ENCODE measurements around the gene RALGAPA2. TPM values are rescaled to one million over a fixed set of nuclear protein-coding genes. Genes with fewer than 3 reads are reported as not detected.

RALGAPA2 gene
- total RNA-seq, 1 experiment from 2014 or later = 10.8 TPM

DNA sequence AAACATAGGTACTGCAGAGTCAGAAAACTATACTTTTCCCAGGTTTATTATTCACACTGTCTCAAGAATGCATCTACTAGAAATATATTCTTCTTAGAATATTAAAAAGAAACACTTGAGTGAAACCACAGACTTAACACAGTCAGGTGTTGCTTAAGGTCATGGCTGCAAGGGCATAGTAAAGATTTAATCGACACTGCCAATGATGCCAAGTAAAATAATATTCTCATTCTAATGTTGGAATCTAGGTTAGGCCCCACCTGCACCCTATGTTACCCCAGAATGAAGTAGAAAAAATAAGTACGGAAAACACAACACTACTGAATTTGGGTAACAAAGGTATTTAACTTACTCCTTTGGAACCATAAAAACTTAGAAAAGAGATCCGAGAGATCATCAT, 155.0 kb downstream of the RALGAPA2 start:
- H3K9me2 ChIP-seq (ENCODE audit: insufficient read depth) = no peaks in the 10 kb centered on the region
- H3K79me2 ChIP-seq (ENCODE audit: insufficient read depth, low read length) = no peaks in the 10 kb centered on the region
- H4K20me1 ChIP-seq (ENCODE audit: insufficient read depth) = no peaks in the 10 kb centered on the region
- H3K4me2 ChIP-seq (ENCODE audit: low read length) = no peak overlapping the region
- no peak overlapping the region for H3K27ac ChIP-seq (ENCODE audit: low read depth, low read length)
- no peak overlapping the region for H3K9ac ChIP-seq (ENCODE audit: low read length)
- H3K27me3 ChIP-seq (ENCODE audit: insufficient read depth, low read length) = no peaks in the 10 kb centered on the region
- ATAC-seq (no peak), DNase-seq (ENCODE audit: low read depth, low spot score) (no peak)
- ChIA-PET RAD21 (ENCODE audit: low non-redundant PET in 1 of 2, low total read pairs in 2 of 2, uncharacterized antibody in 2 of 2, unreplicated experiment in 2 of 2) (no interaction called here), CTCF (no interaction called here), POLR2A (no interaction called here)
- H2AFZ ChIP-seq (ENCODE audit: low read depth, low read length, poor library complexity, severe bottlenecking) = no peak overlapping the region
- no peak overlapping the region for H3K4me3 ChIP-seq (replicated peaks in 1 of 2; ENCODE audit: low read depth in 1 of 2, low read length in 2 of 2)
- no peaks in the 10 kb centered on the region for H3K9me3 ChIP-seq (ENCODE audit: control insufficient read depth in 1 of 2, insufficient read depth in 1 of 2, low read depth in 1 of 2, low read length in 2 of 2)
- TF ChIP-seq TCF7L2 (IDR thresholded peaks at IDR 0.05; ENCODE audit: borderline replicate concordance, extremely low read depth, insufficient read depth, insufficient read length) (no peak), ELF1 (IDR thresholded peaks at IDR 0.05; ENCODE audit: borderline replicate concordance, low read depth) (no peak), POLR2A (IDR thresholded peaks at IDR 0.05; ENCODE audit: borderline replicate concordance, extremely low read depth, insufficient read depth, insufficient read length) (no peak), YY1 (IDR thresholded peaks at IDR 0.05; ENCODE audit: extremely low read depth, insufficient replicate concordance, low read depth, low read length) (no peak), EGR1 (IDR thresholded peaks at IDR 0.05; ENCODE audit: low read depth) (no peak)
- no peaks in the 10 kb centered on the region for H3K4me1 ChIP-seq (ENCODE audit: control insufficient read depth in 1 of 2, insufficient read depth in 2 of 2, low read length in 2 of 2)
- no peaks in the 10 kb centered on the region for H3K36me3 ChIP-seq (ENCODE audit: control insufficient read depth in 1 of 2, insufficient read depth in 2 of 2, low read length in 2 of 2)
- intact Hi-C loops (cut with micrococcal nuclease) = no loop called here
- BruUV-seq (replicated peaks) = no TSS peak

DNA sequence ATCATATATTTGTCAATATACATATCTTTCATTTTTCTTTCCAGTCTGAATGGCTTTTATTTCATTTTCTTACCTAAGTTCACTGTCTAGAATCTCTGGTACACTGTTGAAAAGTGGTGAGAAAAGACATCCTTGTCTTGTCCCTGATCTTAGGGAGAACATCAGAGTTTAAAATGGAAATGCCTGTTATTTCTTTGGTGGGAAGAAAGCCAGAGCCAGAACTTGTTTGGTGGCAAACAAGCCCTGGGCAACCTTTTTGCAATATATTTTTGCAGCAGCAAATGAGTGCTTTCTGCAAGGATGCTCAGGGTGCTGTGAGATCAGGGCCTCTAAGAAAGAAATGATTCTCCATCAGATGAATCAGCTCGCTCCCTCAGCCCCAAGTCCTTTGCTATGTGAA, 156.6 kb downstream of the RALGAPA2 start:
- intact Hi-C loops (cut with micrococcal nuclease) = no loop called here
- Histone ChIP-seq H3K36me3 (ENCODE audit: control insufficient read depth in 1 of 2, insufficient read depth in 2 of 2, low read length in 2 of 2) (no peaks in the 10 kb centered on the region), H3K9me3 (ENCODE audit: control insufficient read depth in 1 of 2, insufficient read depth in 1 of 2, low read depth in 1 of 2, low read length in 2 of 2) (no peaks in the 10 kb centered on the region), H3K79me2 (ENCODE audit: insufficient read depth, low read length) (no peaks in the 10 kb centered on the region), H3K4me3 (replicated peaks in 1 of 2; ENCODE audit: low read depth in 1 of 2, low read length in 2 of 2) (no peak overlapping the region), H2AFZ (ENCODE audit: low read depth, low read length, poor library complexity, severe bottlenecking) (no peak overlapping the region), H3K4me2 (ENCODE audit: low read length) (no peak overlapping the region), H3K4me1 (ENCODE audit: control insufficient read depth in 1 of 2, insufficient read depth in 2 of 2, low read length in 2 of 2) (no peaks in the 10 kb centered on the region; a peak in 1 of 4 replicates), H3K9ac (ENCODE audit: low read length) (no peak overlapping the region), H3K9me2 (ENCODE audit: insufficient read depth) (no peaks in the 10 kb centered on the region), H3K27me3 (ENCODE audit: insufficient read depth, low read length) (no peaks in the 10 kb centered on the region), H4K20me1 (ENCODE audit: insufficient read depth) (no peaks in the 10 kb centered on the region), H3K27ac (ENCODE audit: low read depth, low read length) (no peak overlapping the region)
- DNase-seq (ENCODE audit: low read depth, low spot score) (no peak), ATAC-seq (no peak)
- RAD21 ChIA-PET (ENCODE audit: low non-redundant PET in 1 of 2, low total read pairs in 2 of 2, uncharacterized antibody in 2 of 2, unreplicated experiment in 2 of 2) = no interaction called here
- no TSS peak for BruUV-seq (replicated peaks)
- POLR2A ChIA-PET = no interaction called here
- TF ChIP-seq ELF1 (IDR thresholded peaks at IDR 0.05; ENCODE audit: borderline replicate concordance, low read depth) = no peak
- TF ChIP-seq FOSL1 (IDR thresholded peaks at IDR 0.05; ENCODE audit: low read depth) = no peak
- TF ChIP-seq, protein P1, sequence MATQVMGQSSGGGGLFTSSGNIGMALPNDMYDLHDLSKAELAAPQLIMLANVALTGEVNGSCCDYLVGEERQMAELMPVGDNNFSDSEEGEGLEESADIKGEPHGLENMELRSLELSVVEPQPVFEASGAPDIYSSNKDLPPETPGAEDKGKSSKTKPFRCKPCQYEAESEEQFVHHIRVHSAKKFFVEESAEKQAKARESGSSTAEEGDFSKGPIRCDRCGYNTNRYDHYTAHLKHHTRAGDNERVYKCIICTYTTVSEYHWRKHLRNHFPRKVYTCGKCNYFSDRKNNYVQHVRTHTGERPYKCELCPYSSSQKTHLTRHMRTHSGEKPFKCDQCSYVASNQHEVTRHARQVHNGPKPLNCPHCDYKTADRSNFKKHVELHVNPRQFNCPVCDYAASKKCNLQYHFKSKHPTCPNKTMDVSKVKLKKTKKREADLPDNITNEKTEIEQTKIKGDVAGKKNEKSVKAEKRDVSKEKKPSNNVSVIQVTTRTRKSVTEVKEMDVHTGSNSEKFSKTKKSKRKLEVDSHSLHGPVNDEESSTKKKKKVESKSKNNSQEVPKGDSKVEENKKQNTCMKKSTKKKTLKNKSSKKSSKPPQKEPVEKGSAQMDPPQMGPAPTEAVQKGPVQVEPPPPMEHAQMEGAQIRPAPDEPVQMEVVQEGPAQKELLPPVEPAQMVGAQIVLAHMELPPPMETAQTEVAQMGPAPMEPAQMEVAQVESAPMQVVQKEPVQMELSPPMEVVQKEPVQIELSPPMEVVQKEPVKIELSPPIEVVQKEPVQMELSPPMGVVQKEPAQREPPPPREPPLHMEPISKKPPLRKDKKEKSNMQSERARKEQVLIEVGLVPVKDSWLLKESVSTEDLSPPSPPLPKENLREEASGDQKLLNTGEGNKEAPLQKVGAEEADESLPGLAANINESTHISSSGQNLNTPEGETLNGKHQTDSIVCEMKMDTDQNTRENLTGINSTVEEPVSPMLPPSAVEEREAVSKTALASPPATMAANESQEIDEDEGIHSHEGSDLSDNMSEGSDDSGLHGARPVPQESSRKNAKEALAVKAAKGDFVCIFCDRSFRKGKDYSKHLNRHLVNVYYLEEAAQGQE (IDR thresholded peaks at IDR 0.05; ENCODE audit: low read depth) = no peak
- no peak for TF ChIP-seq SRF (IDR thresholded peaks at IDR 0.05; ENCODE audit: low read depth)
- TF ChIP-seq, protein P2, sequence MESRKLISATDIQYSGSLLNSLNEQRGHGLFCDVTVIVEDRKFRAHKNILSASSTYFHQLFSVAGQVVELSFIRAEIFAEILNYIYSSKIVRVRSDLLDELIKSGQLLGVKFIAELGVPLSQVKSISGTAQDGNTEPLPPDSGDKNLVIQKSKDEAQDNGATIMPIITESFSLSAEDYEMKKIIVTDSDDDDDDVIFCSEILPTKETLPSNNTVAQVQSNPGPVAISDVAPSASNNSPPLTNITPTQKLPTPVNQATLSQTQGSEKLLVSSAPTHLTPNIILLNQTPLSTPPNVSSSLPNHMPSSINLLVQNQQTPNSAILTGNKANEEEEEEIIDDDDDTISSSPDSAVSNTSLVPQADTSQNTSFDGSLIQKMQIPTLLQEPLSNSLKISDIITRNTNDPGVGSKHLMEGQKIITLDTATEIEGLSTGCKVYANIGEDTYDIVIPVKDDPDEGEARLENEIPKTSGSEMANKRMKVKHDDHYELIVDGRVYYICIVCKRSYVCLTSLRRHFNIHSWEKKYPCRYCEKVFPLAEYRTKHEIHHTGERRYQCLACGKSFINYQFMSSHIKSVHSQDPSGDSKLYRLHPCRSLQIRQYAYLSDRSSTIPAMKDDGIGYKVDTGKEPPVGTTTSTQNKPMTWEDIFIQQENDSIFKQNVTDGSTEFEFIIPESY (IDR thresholded peaks at IDR 0.05; ENCODE audit: extremely low read depth, insufficient replicate concordance, low read length) = no peak
- no peak for TF ChIP-seq YY1 (IDR thresholded peaks at IDR 0.05; ENCODE audit: extremely low read depth, insufficient replicate concordance, low read depth, low read length)
- TF ChIP-seq POLR2AphosphoS5 (IDR thresholded peaks at IDR 0.05; ENCODE audit: low read depth, low read length) = no peak
- TF ChIP-seq JUND (IDR thresholded peaks at IDR 0.05) = no peak
- no peak for TF ChIP-seq ZNF274 (IDR thresholded peaks at IDR 0.05; ENCODE audit: low read depth, low read length)
- CTCF ChIA-PET = no interaction called here

Data from HCT116 (cell line).